Stimulated activated CD8-positive, alpha-beta memory T cell treated with anti-CD3 and anti-CD28 coated beads, Interleukin-15, amount 100 ng/mL, for 1 hour (primary cell): ENCODE results near the gene ST7.

Source experiments
- DNase-seq: peaks from one replicate; pipeline ENCODE4 v3.0.0-alpha.2; 2020; ENCODE audit warnings: low read depth

The ST7 gene

GRCh38 chr7:117273814-117274225, 320.5 kb downstream of the ST7 start:
- DNase-seq, result no peak

GRCh38 chr7:117274951-117275350, 321.6 kb downstream of the ST7 start:
- no peak for DNase-seq

- DNase-seq, result no peak
These were observed 324.3 kb downstream of the ST7 start for GRCh38 chr7:117277576-117277975.

GRCh38 chr7:117278040-117278439, 324.7 kb downstream of the ST7 start:
- DNase-seq, result no peak

- no peak for DNase-seq
These were observed 325.9 kb downstream of the ST7 start for GRCh38 chr7:117279203-117279602.
